Right lobe of liver (tissue), 4 donors: Measurements from ENCODE around the gene NXF3.

ENCODE experiments used
- POLR2A ChIP-seq: fragments of 450-650 bp; IDR thresholded peaks from one replicate; pipeline ENCODE4 v1.6.1; 2017; ENCODE audit warnings: antibody characterized with exemption, mild to moderate bottlenecking
- TF ChIP-seq, protein P1 (sequence below), 4 donors: fragments of 200-600 bp in 3 of 4; fragments of 450-650 bp in 1 of 4; IDR thresholded peaks; one replicate each; pipeline versions ENCODE4 v1.5.1 to v1.8.0; 2016 to 2022; ENCODE audit warnings: antibody characterized with exemption in 4 of 4, mild to moderate bottlenecking in 2 of 4
- donor health status: DM: no; HTN: no; CAD: no.
- donor health status: DM: no; HTN: no; CAD: no.
- donor health status: DM: no; HTN: yes; CAD: no.

DNA sequence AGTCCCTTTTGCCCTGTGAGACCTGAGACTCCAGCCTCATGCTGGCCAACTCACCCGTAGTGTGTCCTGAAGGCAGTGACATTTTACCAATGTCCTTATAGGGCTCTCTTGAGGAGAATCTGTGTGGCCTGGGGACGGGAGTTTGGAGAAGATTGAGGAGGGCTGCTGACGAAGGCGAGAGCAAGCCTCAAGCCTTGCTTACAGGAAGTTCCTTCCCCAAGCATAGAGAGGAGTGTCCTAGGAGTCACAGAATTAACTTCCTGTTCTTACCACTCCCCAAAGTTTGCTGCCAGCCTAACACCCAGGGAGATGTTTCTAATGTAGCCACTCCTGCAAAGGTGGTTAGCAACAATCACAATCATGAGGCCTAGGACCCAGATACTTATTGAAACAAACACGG lies at the start of gene NXF3:
- no peak for TF ChIP-seq POLR2A
- TF ChIP-seq, protein P1, sequence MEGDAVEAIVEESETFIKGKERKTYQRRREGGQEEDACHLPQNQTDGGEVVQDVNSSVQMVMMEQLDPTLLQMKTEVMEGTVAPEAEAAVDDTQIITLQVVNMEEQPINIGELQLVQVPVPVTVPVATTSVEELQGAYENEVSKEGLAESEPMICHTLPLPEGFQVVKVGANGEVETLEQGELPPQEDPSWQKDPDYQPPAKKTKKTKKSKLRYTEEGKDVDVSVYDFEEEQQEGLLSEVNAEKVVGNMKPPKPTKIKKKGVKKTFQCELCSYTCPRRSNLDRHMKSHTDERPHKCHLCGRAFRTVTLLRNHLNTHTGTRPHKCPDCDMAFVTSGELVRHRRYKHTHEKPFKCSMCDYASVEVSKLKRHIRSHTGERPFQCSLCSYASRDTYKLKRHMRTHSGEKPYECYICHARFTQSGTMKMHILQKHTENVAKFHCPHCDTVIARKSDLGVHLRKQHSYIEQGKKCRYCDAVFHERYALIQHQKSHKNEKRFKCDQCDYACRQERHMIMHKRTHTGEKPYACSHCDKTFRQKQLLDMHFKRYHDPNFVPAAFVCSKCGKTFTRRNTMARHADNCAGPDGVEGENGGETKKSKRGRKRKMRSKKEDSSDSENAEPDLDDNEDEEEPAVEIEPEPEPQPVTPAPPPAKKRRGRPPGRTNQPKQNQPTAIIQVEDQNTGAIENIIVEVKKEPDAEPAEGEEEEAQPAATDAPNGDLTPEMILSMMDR (IDR thresholded peaks at IDR 0.05), result no peak
